Rectal smooth muscle tissue (tissue), 1 donor: ENCODE results near the gene SMAD1.

Experiments
- H3K27ac ChIP-seq: one replicate; pipeline ENCODE4 v1.7.0; 2013; ENCODE audit warnings: low read depth, low read length, inconsistent platforms
- H3K27me3 ChIP-seq: one replicate; pipeline ENCODE4 v1.7.0; 2013; ENCODE audit warnings: low read length; ENCODE audit not compliant: control insufficient read depth, insufficient read depth
- H3K36me3 ChIP-seq: one replicate; pipeline ENCODE4 v1.7.0; 2013; ENCODE audit warnings: low read length; ENCODE audit not compliant: control insufficient read depth, insufficient read depth
- H3K4me1 ChIP-seq: one replicate; pipeline ENCODE4 v1.7.0; 2013; ENCODE audit warnings: low read length; ENCODE audit not compliant: control insufficient read depth, insufficient read depth
- H3K4me3 ChIP-seq: one replicate; pipeline ENCODE4 v1.7.0; 2013; ENCODE audit warnings: low read length
- H3K9ac ChIP-seq: one replicate; pipeline ENCODE4 v1.7.0; 2013; ENCODE audit warnings: low read length

Gene SMAD1

DNA sequence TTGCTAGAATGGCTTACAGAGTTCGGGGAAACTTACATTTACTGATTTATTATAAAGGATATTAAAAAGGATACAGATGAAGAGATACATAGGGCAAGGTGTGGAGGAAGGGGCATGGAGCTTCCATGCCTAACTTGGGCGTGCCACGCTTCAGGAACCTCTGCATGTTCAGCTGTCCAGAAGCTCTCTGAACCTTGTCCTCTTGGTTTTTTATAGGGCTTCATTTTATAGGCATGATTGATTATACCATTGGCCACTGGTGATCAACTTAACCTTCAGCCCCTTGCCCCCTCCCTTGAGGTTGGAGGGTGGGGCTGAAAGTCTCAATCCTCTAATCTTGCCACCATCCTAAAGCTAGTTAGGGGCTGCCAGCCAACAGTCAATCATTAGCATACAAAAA, 10.7 kb downstream of the SMAD1 start:
- no peak overlapping the region for H3K27ac ChIP-seq
- H3K9ac ChIP-seq = no peak overlapping the region
- no peaks in the 10 kb centered on the region for H3K27me3 ChIP-seq

DNA sequence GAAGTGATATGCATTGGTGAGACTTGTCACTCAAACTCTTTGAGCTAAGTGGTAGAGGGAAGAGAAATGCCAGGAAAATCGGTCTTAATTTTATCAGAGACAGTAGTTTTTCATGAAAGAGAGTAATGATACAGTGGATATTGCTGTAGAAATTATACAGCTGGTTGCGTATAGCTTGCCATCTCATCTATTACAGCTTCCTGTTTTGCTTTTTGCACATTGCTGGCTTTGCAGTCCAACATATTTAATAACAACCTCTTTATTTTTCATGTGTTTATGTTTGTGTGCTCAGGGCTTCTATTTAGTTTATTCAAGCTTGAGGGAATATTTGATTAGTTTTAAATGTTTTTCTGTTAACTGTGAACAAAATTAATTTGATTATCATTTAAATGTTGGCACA, 11.5 kb downstream of the SMAD1 start:
- no peak overlapping the region for H3K4me3 ChIP-seq
- H3K36me3 ChIP-seq = no peaks in the 10 kb centered on the region
- no peak overlapping the region for H3K9ac ChIP-seq
- no peak overlapping the region for H3K27ac ChIP-seq
- no peaks in the 10 kb centered on the region for H3K4me1 ChIP-seq
- no peaks in the 10 kb centered on the region for H3K27me3 ChIP-seq

More for the DNA sequence above, 10.7 kb downstream of the SMAD1 start:
- Histone ChIP-seq H3K4me1 (no peaks in the 10 kb centered on the region), H3K4me3 (no peak overlapping the region), H3K36me3 (no peaks in the 10 kb centered on the region)

GRCh38 chr4:145494666-145495270, 13.1 kb downstream of the SMAD1 start:
- no peak overlapping the region for H3K4me3 ChIP-seq
- no peaks in the 10 kb centered on the region for H3K4me1 ChIP-seq
- no peaks in the 10 kb centered on the region for H3K27me3 ChIP-seq
- H3K9ac ChIP-seq = no peak overlapping the region
- no peak overlapping the region for H3K27ac ChIP-seq
- H3K36me3 ChIP-seq = no peaks in the 10 kb centered on the region

DNA sequence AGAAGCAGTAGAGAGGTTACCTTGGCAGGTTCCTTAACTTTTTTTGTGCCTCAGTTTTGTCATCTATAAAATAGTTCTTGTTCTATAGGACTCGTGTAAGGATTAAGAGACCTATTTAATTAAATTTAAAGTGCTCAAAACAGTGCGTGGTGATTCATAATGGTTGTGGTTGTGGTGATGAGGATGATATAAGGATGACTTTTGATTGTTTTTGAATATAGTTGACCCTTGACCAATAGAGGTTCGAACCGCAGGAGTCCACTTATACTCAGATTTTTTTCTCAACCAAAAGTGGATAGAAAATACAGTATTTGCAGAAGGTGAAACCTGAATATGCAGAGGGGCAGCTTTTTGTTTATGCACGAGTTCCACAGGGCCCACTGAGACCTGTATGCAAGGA, 14.6 kb downstream of the SMAD1 start:
- no peak overlapping the region for H3K9ac ChIP-seq
- no peaks in the 10 kb centered on the region for H3K4me1 ChIP-seq
- no peaks in the 10 kb centered on the region for H3K27me3 ChIP-seq
- no peak overlapping the region for H3K27ac ChIP-seq
- no peak overlapping the region for H3K4me3 ChIP-seq
- H3K36me3 ChIP-seq = no peaks in the 10 kb centered on the region

DNA sequence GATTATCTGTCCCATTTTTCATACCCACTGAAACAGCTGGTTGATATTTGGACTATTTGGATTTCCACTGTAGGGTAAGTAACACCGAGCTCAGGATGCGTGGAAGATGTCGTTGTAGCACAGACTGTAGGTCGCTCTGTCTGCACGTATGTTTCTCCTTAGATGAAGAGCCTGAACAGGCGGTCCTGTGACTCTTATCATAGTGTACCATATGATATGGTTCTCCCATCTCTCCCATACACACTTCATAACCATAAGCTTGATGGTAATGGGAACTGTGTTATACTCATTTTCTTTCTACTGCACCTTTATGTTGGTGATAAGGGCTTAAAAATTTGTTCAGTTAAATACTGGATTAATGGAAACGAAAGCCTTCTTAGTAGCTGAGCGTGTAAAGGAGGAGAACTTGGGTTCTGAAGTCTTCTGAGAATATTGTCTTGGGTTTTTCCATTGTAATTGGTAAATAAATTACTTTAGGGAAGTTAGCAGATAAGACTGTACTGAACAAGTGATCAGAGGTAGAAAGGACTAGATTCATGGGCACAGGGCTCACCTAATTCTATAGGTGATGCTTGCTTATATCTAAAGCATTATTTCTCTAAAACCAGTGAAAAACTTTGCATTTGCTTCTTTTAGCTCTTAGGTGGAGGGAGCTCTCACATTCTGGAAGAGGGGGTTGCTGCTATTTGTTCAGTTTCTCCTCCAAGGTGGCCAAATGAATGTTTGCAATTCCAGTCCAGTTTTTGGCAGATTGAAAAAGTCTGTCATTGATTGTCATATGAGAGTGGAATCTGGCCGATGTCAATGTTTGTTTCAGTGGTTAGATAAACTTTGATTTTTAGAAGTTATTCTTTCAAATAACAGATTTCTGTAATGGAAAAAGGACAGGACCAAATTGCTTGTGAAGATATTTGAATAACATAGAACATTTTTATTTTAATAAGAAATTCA, 15.8 kb downstream of the SMAD1 start:
- H3K4me3 ChIP-seq = no peak overlapping the region
- peaks cover 3% of the 10 kb centered on the region for H3K4me1 ChIP-seq
- H3K27ac ChIP-seq = no peak overlapping the region
- no peaks in the 10 kb centered on the region for H3K36me3 ChIP-seq
- H3K27me3 ChIP-seq = no peaks in the 10 kb centered on the region
- H3K9ac ChIP-seq = no peak overlapping the region

DNA sequence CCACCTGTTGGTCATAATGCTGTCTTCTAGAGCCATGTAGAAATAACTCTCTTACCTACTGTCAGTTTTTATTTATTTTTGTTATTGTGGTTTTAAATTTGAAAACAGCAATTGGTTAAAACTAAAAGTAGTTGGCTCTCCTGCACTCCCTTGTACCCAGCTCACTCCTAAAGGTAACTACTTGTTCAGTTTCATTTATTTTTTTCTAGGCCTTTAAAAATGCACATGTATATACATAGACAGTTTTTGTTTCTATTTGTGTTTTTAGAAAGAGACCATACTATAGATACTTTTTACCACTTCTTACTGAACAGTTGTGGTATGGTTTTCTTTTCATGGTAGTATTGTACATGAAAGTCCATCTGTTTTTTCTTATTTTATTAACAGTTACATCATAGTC, 16.8 kb downstream of the SMAD1 start:
- peaks cover 3% of the 10 kb centered on the region for H3K4me1 ChIP-seq

GRCh38 chr4:145501051-145501660, 19.5 kb downstream of the SMAD1 start:
- Histone ChIP-seq H3K36me3 (no peaks in the 10 kb centered on the region), H3K4me1 (peaks cover 3% of the 10 kb centered on the region), H3K9ac (no peak overlapping the region), H3K27ac (no peak overlapping the region), H3K4me3 (no peak overlapping the region), H3K27me3 (no peaks in the 10 kb centered on the region)

More for the DNA sequence above, 16.8 kb downstream of the SMAD1 start:
- Histone ChIP-seq H3K36me3 (no peaks in the 10 kb centered on the region), H3K27ac (no peak overlapping the region), H3K9ac (no peak overlapping the region), H3K4me3 (no peak overlapping the region), H3K27me3 (no peaks in the 10 kb centered on the region)

GRCh38 chr4:145502809-145503208, 21.2 kb downstream of the SMAD1 start:
- peaks cover 3% of the 10 kb centered on the region for H3K4me1 ChIP-seq
- no peaks in the 10 kb centered on the region for H3K36me3 ChIP-seq
- no peak overlapping the region for H3K9ac ChIP-seq
- no peak overlapping the region for H3K4me3 ChIP-seq
- no peak overlapping the region for H3K27ac ChIP-seq
- H3K27me3 ChIP-seq = no peaks in the 10 kb centered on the region

GRCh38 chr4:145503486-145504072, 21.9 kb downstream of the SMAD1 start:
- no peak overlapping the region for H3K4me3 ChIP-seq
- H3K27me3 ChIP-seq = no peaks in the 10 kb centered on the region
- peaks cover 3% of the 10 kb centered on the region for H3K4me1 ChIP-seq
- H3K9ac ChIP-seq = no peak overlapping the region
- H3K36me3 ChIP-seq = no peaks in the 10 kb centered on the region
- H3K27ac ChIP-seq = no peak overlapping the region

DNA sequence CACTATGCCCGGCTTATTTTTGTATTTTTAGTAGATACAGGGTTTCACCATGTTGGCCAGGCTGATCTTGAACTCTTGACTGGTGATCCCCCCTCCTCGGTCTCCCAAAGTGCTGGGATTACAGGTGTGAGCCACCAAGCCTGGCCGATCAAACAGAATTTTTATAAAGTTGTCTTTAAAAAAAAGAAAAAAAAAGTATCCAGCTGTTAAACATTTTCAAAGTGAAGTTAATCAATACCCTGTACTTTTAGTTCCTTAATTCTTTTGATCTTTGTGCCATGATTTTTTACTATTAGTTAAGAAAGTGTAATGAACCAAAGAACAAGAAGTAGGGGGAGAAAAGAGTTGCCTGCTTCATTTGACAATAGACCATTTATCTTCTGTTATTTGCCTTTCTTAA, 24.3 kb downstream of the SMAD1 start:
- Histone ChIP-seq H3K4me1 (peaks cover 3% of the 10 kb centered on the region), H3K9ac (no peak overlapping the region), H3K27ac (no peak overlapping the region), H3K36me3 (no peaks in the 10 kb centered on the region), H3K27me3 (no peaks in the 10 kb centered on the region), H3K4me3 (no peak overlapping the region)

- no peaks in the 10 kb centered on the region for H3K27me3 ChIP-seq
- no peaks in the 10 kb centered on the region for H3K4me1 ChIP-seq
- H3K9ac ChIP-seq = no peak overlapping the region
- no peak overlapping the region for H3K27ac ChIP-seq
- no peak overlapping the region for H3K4me3 ChIP-seq
- no peaks in the 10 kb centered on the region for H3K36me3 ChIP-seq
These were observed 26.0 kb downstream of the SMAD1 start for GRCh38 chr4:145507636-145508035.

GRCh38 chr4:145511913-145512522, 30.4 kb downstream of the SMAD1 start:
- Histone ChIP-seq H3K4me3 (no peak overlapping the region), H3K27ac (no peak overlapping the region)

More at GRCh38 chr4:145511913-145512522, 30.4 kb downstream of the SMAD1 start:
- H3K27me3 ChIP-seq = no peaks in the 10 kb centered on the region
- H3K4me1 ChIP-seq = no peaks in the 10 kb centered on the region
- no peak overlapping the region for H3K9ac ChIP-seq
- H3K36me3 ChIP-seq = no peaks in the 10 kb centered on the region
